Heart left ventricle (tissue), 13 donors: ENCODE data around the gene RPP14.

Experiments used
- POLR2A ChIP-seq, 2 donors: fragments of 450-650 bp; IDR thresholded peaks; one replicate each; pipeline ENCODE4 v1.6.1; 2017; ENCODE audit warnings: antibody characterized with exemption in 2 of 2, mild to moderate bottlenecking in 2 of 2, moderate library complexity in 2 of 2
- TF ChIP-seq, protein P1 (sequence below), 12 donors: fragments of 200-600 bp; sonication (generic) in 4 of 12; IDR thresholded peaks; one replicate each; pipeline versions ENCODE4 v1.5.0 to v1.8.0; 2018 to 2022; ENCODE audit warnings: antibody characterized with exemption in 12 of 12, mild to moderate bottlenecking in 5 of 12
- donor health status: ischemic (EF 13 %, LVEDD 7.1; RV severe dilation, severe dysfunction).
- donor health status: DM: no; HTN: yes; CAD: no.
- donor health status: DM: no; HTN: no; CAD: no.
- donor health status: ischemic (EF 25% LVEDD 6.9; RV normal size, moderate dysfunction).
- donor health status: ischemic (EF 25% LVEDD 5.7; RV mildly dilated, moderate dysfunction).
- donor health status: ischemic (EF 35%, LVEDD 5.7; RV mildly dilated, moderate dysfunction).
- donor health status: nonischemic (EF 11% LVEDD 7.7; RV severe dilation, severe dysfunction).
- donor health status: DM: yes; HTN: yes; CAD: no.
- donor health status: PGD.
- donor health status: ischemic (EF 29% LVEDD 5.4; RV normal size, mild dysfunction).
- donor health status: nonischemic (EF 23%, LVEDD 6.1; RV moderate dilation, normal function).

GRCh38 chr3:58305882-58306711 lies at the start of gene RPP14, which contains the start of gene HTD2:
- TF ChIP-seq, protein P1, sequence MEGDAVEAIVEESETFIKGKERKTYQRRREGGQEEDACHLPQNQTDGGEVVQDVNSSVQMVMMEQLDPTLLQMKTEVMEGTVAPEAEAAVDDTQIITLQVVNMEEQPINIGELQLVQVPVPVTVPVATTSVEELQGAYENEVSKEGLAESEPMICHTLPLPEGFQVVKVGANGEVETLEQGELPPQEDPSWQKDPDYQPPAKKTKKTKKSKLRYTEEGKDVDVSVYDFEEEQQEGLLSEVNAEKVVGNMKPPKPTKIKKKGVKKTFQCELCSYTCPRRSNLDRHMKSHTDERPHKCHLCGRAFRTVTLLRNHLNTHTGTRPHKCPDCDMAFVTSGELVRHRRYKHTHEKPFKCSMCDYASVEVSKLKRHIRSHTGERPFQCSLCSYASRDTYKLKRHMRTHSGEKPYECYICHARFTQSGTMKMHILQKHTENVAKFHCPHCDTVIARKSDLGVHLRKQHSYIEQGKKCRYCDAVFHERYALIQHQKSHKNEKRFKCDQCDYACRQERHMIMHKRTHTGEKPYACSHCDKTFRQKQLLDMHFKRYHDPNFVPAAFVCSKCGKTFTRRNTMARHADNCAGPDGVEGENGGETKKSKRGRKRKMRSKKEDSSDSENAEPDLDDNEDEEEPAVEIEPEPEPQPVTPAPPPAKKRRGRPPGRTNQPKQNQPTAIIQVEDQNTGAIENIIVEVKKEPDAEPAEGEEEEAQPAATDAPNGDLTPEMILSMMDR (IDR thresholded peaks at IDR 0.05): peak; percentile 95 to 99 (median 96)
- peak in 1 of 2 donors; percentile 76 for TF ChIP-seq POLR2A (IDR thresholded peaks at IDR 0.05)
